Activated naive CD8-positive, alpha-beta T cell (primary cell): ENCODE data around the gene IL2RA.
"Not testable (repeated sequence)": the region's sequence is repeated elsewhere in the genome, so short reads cannot be mapped to it uniquely, and the experiment has no call there.

Experiments
- H3K27ac Mint-ChIP-seq: one replicate; pipeline ENCODE4 v1.8.0; 2021; ENCODE audit warnings: mixed read lengths
- H3K27me3 Mint-ChIP-seq: one replicate; pipeline ENCODE4 v1.8.0; 2021; ENCODE audit warnings: mixed read lengths
- H3K36me3 Mint-ChIP-seq: one replicate; pipeline ENCODE4 v1.8.0; 2021; ENCODE audit warnings: mixed read lengths
- H3K4me1 Mint-ChIP-seq: one replicate; pipeline ENCODE4 v1.8.0; 2021; ENCODE audit warnings: low read depth, mixed read lengths
- H3K4me3 Mint-ChIP-seq: one replicate; pipeline ENCODE4 v1.8.0; 2021; ENCODE audit warnings: mild to moderate bottlenecking, mixed read lengths
- H3K9me3 Mint-ChIP-seq: one replicate; pipeline ENCODE4 v1.8.0; 2021; ENCODE audit warnings: low read depth, mixed read lengths

The IL2RA gene

GRCh38 chr10:5968037-5968680 lies 94.0 kb downstream of the IL2RA start:
- H3K9me3 Mint-ChIP-seq, result no peaks in the 10 kb centered on the region
- H3K36me3 Mint-ChIP-seq, result peaks cover 2% of the 10 kb centered on the region
- H3K27ac Mint-ChIP-seq, result no peak overlapping the region
- peaks cover 24% of the 10 kb centered on the region for H3K4me1 Mint-ChIP-seq
- H3K4me3 Mint-ChIP-seq, result no peak overlapping the region
- no peaks in the 10 kb centered on the region for H3K27me3 Mint-ChIP-seq

- Mint-ChIP-seq H3K4me3 (no peak overlapping the region), H3K4me1 (peaks cover 5% of the 10 kb centered on the region), H3K27me3 (no peaks in the 10 kb centered on the region), H3K36me3 (peaks cover 12% of the 10 kb centered on the region), H3K9me3 (no peaks in the 10 kb centered on the region), H3K27ac (no peak overlapping the region)
Observed at GRCh38 chr10:5965266-5965665, 96.9 kb downstream of the IL2RA start.

- no peaks in the 10 kb centered on the region for H3K27me3 Mint-ChIP-seq
- no peaks in the 10 kb centered on the region for H3K9me3 Mint-ChIP-seq
- H3K27ac Mint-ChIP-seq, result no peak overlapping the region
- peaks cover 14% of the 10 kb centered on the region for H3K36me3 Mint-ChIP-seq
- no peak overlapping the region for H3K4me3 Mint-ChIP-seq
- no peaks in the 10 kb centered on the region for H3K4me1 Mint-ChIP-seq
Observed at GRCh38 chr10:5964736-5965135, 97.4 kb downstream of the IL2RA start.

- Mint-ChIP-seq H3K36me3 (peaks cover 14% of the 10 kb centered on the region), H3K4me1 (no peaks in the 10 kb centered on the region), H3K4me3 (no peak overlapping the region), H3K27me3 (no peaks in the 10 kb centered on the region), H3K9me3 (no peaks in the 10 kb centered on the region), H3K27ac (no peak overlapping the region)
Observed at GRCh38 chr10:5963591-5963990, 98.6 kb downstream of the IL2RA start.

- Mint-ChIP-seq H3K27ac (no peak overlapping the region), H3K4me1 (no peaks in the 10 kb centered on the region), H3K27me3 (no peaks in the 10 kb centered on the region), H3K9me3 (no peaks in the 10 kb centered on the region), H3K4me3 (no peak overlapping the region), H3K36me3 (peaks cover 14% of the 10 kb centered on the region)
Observed at GRCh38 chr10:5963071-5963470, 99.1 kb downstream of the IL2RA start.

GRCh38 chr10:5962358-5962940 lies 99.7 kb downstream of the IL2RA start:
- H3K27me3 Mint-ChIP-seq, H3K27ac Mint-ChIP-seq, H3K4me3 Mint-ChIP-seq, H3K9me3 Mint-ChIP-seq, H3K4me1 Mint-ChIP-seq: not testable (repeated sequence)
- H3K36me3 Mint-ChIP-seq, result peaks cover 15% of the 10 kb centered on the region

- Mint-ChIP-seq H3K27me3 (no peaks in the 10 kb centered on the region), H3K9me3 (no peaks in the 10 kb centered on the region), H3K27ac (no peak overlapping the region), H3K36me3 (peaks cover 14% of the 10 kb centered on the region), H3K4me3 (no peak overlapping the region), H3K4me1 (no peaks in the 10 kb centered on the region)
Observed at GRCh38 chr10:5961405-5962100, 100.6 kb downstream of the IL2RA start.

- H3K4me3 Mint-ChIP-seq, H3K27ac Mint-ChIP-seq, H3K4me1 Mint-ChIP-seq, H3K9me3 Mint-ChIP-seq, H3K27me3 Mint-ChIP-seq: not testable (repeated sequence)
- H3K36me3 Mint-ChIP-seq, result peaks cover 14% of the 10 kb centered on the region
Observed at GRCh38 chr10:5960973-5961275, 101.2 kb downstream of the IL2RA start.
